IPS-18a (cell line): Measurements from ENCODE around the gene SORBS2.

Experiments used
- H3K27ac ChIP-seq: one replicate; pipeline ENCODE4 v1.5.1; 2013; ENCODE audit warnings: low read length
- H3K27me3 ChIP-seq: one replicate; pipeline ENCODE4 v1.6.1; 2013; ENCODE audit warnings: mild to moderate bottlenecking, low read length; ENCODE audit not compliant: control insufficient read depth, insufficient read depth
- H3K36me3 ChIP-seq: one replicate; pipeline ENCODE4 v1.6.1; 2013; ENCODE audit warnings: low read depth, low read length; ENCODE audit not compliant: control insufficient read depth
- H3K4me1 ChIP-seq: one replicate; pipeline ENCODE4 v1.6.1; 2013; ENCODE audit warnings: low read depth, low read length; ENCODE audit not compliant: control insufficient read depth
- H3K4me3 ChIP-seq: one replicate; pipeline ENCODE4 v1.5.1; 2013; ENCODE audit warnings: low read length
- H3K9ac ChIP-seq: one replicate; pipeline ENCODE4 v1.6.1; 2013; ENCODE audit warnings: mild to moderate bottlenecking, low read length, moderate library complexity
- H3K9me3 ChIP-seq: one replicate; pipeline ENCODE4 v1.6.1; 2013; ENCODE audit warnings: low read depth, low read length; ENCODE audit not compliant: control insufficient read depth

SORBS2 gene

GRCh38 chr4:185810746-185811508, 1.1 kb downstream of the SORBS2 start:
- Histone ChIP-seq H3K27me3 (no peaks in the 10 kb centered on the region), H3K9me3 (no peaks in the 10 kb centered on the region), H3K9ac (peak overlapping the region; percentile 2), H3K27ac (no peak overlapping the region), H3K36me3 (no peaks in the 10 kb centered on the region), H3K4me3 (peak overlapping the region; percentile 32), H3K4me1 (peaks cover 24% of the 10 kb centered on the region)

- no peaks in the 10 kb centered on the region for H3K36me3 ChIP-seq
- peaks cover 24% of the 10 kb centered on the region for H3K4me1 ChIP-seq
- H3K27me3 ChIP-seq: no peaks in the 10 kb centered on the region
- H3K4me3 ChIP-seq: no peak overlapping the region
- H3K9ac ChIP-seq: no peak overlapping the region
- no peak overlapping the region for H3K27ac ChIP-seq
- H3K9me3 ChIP-seq: no peaks in the 10 kb centered on the region
Measured at GRCh38 chr4:185809533-185810071, 2.4 kb downstream of the SORBS2 start.

GRCh38 chr4:185809121-185809520, 2.9 kb downstream of the SORBS2 start:
- Histone ChIP-seq H3K9ac (no peak overlapping the region), H3K36me3 (no peaks in the 10 kb centered on the region), H3K9me3 (no peaks in the 10 kb centered on the region), H3K4me1 (peaks cover 24% of the 10 kb centered on the region), H3K27ac (no peak overlapping the region), H3K4me3 (no peak overlapping the region), H3K27me3 (no peaks in the 10 kb centered on the region)

- Histone ChIP-seq H3K9me3 (no peaks in the 10 kb centered on the region), H3K36me3 (no peaks in the 10 kb centered on the region), H3K27me3 (no peaks in the 10 kb centered on the region), H3K4me3 (no peak overlapping the region), H3K9ac (no peak overlapping the region), H3K27ac (no peak overlapping the region), H3K4me1 (peaks cover 10% of the 10 kb centered on the region)
Measured at GRCh38 chr4:185805979-185806378, 6.0 kb downstream of the SORBS2 start.

GRCh38 chr4:185805262-185805802, 6.7 kb downstream of the SORBS2 start:
- Histone ChIP-seq H3K4me1 (peaks cover 4% of the 10 kb centered on the region), H3K27ac (no peak overlapping the region), H3K27me3 (no peaks in the 10 kb centered on the region), H3K36me3 (no peaks in the 10 kb centered on the region), H3K9me3 (no peaks in the 10 kb centered on the region), H3K9ac (no peak overlapping the region), H3K4me3 (no peak overlapping the region)

- H3K36me3 ChIP-seq: no peaks in the 10 kb centered on the region
- H3K9ac ChIP-seq: no peak overlapping the region
- no peak overlapping the region for H3K27ac ChIP-seq
- H3K4me3 ChIP-seq: no peak overlapping the region
- no peaks in the 10 kb centered on the region for H3K4me1 ChIP-seq
- H3K27me3 ChIP-seq: no peaks in the 10 kb centered on the region
- H3K9me3 ChIP-seq: no peaks in the 10 kb centered on the region
Measured at GRCh38 chr4:185803022-185803421, 9.0 kb downstream of the SORBS2 start.

- Histone ChIP-seq H3K27me3 (no peaks in the 10 kb centered on the region), H3K9me3 (no peaks in the 10 kb centered on the region), H3K9ac (no peak overlapping the region), H3K4me1 (no peaks in the 10 kb centered on the region), H3K4me3 (no peak overlapping the region), H3K36me3 (no peaks in the 10 kb centered on the region), H3K27ac (no peak overlapping the region)
Measured at GRCh38 chr4:185801471-185801870, 10.5 kb downstream of the SORBS2 start.

GRCh38 chr4:185800266-185800945, 11.6 kb downstream of the SORBS2 start:
- H3K4me1 ChIP-seq: no peaks in the 10 kb centered on the region
- no peaks in the 10 kb centered on the region for H3K27me3 ChIP-seq
- H3K9me3 ChIP-seq: no peaks in the 10 kb centered on the region
- no peaks in the 10 kb centered on the region for H3K36me3 ChIP-seq
- no peak overlapping the region for H3K27ac ChIP-seq
- H3K9ac ChIP-seq: no peak overlapping the region
- H3K4me3 ChIP-seq: no peak overlapping the region

GRCh38 chr4:185799442-185799841, 12.6 kb downstream of the SORBS2 start:
- no peak overlapping the region for H3K9ac ChIP-seq
- no peaks in the 10 kb centered on the region for H3K27me3 ChIP-seq
- H3K27ac ChIP-seq: no peak overlapping the region
- no peaks in the 10 kb centered on the region for H3K4me1 ChIP-seq
- no peaks in the 10 kb centered on the region for H3K9me3 ChIP-seq
- H3K36me3 ChIP-seq: no peaks in the 10 kb centered on the region
- H3K4me3 ChIP-seq: no peak overlapping the region

- H3K4me3 ChIP-seq: no peak overlapping the region
- H3K9me3 ChIP-seq: no peaks in the 10 kb centered on the region
- H3K4me1 ChIP-seq: no peaks in the 10 kb centered on the region
- H3K9ac ChIP-seq: no peak overlapping the region
- H3K27me3 ChIP-seq: no peaks in the 10 kb centered on the region
- no peak overlapping the region for H3K27ac ChIP-seq
- H3K36me3 ChIP-seq: no peaks in the 10 kb centered on the region
Measured at GRCh38 chr4:185797596-185798338, 14.2 kb downstream of the SORBS2 start.

- no peak overlapping the region for H3K27ac ChIP-seq
- H3K9me3 ChIP-seq: no peaks in the 10 kb centered on the region
- no peaks in the 10 kb centered on the region for H3K27me3 ChIP-seq
- no peaks in the 10 kb centered on the region for H3K36me3 ChIP-seq
- H3K9ac ChIP-seq: no peak overlapping the region
- no peak overlapping the region for H3K4me3 ChIP-seq
- H3K4me1 ChIP-seq: no peaks in the 10 kb centered on the region
Measured at GRCh38 chr4:185797018-185797417, 15.0 kb downstream of the SORBS2 start.
